SU-DHL-6 (cell line): ENCODE results near the gene TESMIN.

Experiments used
- H2AFZ ChIP-seq: fragments of 200-600 bp; sonication (generic); 2 replicates; pipeline ENCODE4 v1.6.1; 2014; ENCODE audit warnings: low read depth, mild to moderate bottlenecking, moderate library complexity, mixed read lengths, antibody characterized with exemption, low read length; ENCODE audit not compliant: severe bottlenecking
- H3F3A ChIP-seq: fragments of 200-600 bp; shearing (Covaris generic); 2 replicates; pipeline ENCODE4 v1.6.0; 2016; ENCODE audit warnings: antibody characterized with exemption, mild to moderate bottlenecking; ENCODE audit not compliant: insufficient read depth
- H3K27ac ChIP-seq: fragments of 200-600 bp; sonication (generic); 2 replicates; pipeline ENCODE4 v1.5.1; 2016; ENCODE audit warnings: low read depth, mild to moderate bottlenecking, low read length, moderate library complexity, mixed read lengths
- H3K27me3 ChIP-seq: fragments of 200-600 bp; sonication (generic), shearing (Covaris generic); 2 replicates; pipeline ENCODE4 v1.6.0; 2014; ENCODE audit warnings: mild to moderate bottlenecking, low read length
- H3K36me3 ChIP-seq: fragments of 200-600 bp; sonication (generic); 2 replicates; pipeline ENCODE4 v1.6.1; 2014; ENCODE audit warnings: mild to moderate bottlenecking, low read length, mixed read lengths
- H3K4me2 ChIP-seq: fragments of 300-600, 200-600 bp; shearing (Covaris generic), sonication (generic); 2 replicates; pipeline ENCODE4 v1.6.0; 2014; ENCODE audit warnings: low read length, low read depth, mild to moderate bottlenecking; ENCODE audit not compliant: poor library complexity, severe bottlenecking
- H3K4me3 ChIP-seq: fragments of 200-600 bp; sonication (generic); 2 replicates; pipeline ENCODE4 v1.5.1; 2014; ENCODE audit warnings: antibody characterized with exemption, low read length, mild to moderate bottlenecking, mixed read lengths; ENCODE audit not compliant: insufficient read depth, poor library complexity, severe bottlenecking
- H3K79me2 ChIP-seq: fragments of 200-600 bp; sonication (generic); 2 replicates; pipeline ENCODE4 v1.6.1; 2014; ENCODE audit warnings: mild to moderate bottlenecking, low read length, moderate library complexity; ENCODE audit not compliant: insufficient read depth
- H3K9ac ChIP-seq: fragments of 200-600 bp; sonication (generic); 2 replicates; pipeline ENCODE4 v1.7.0; 2014; ENCODE audit warnings: mild to moderate bottlenecking, low read length
- H3K9me2 ChIP-seq: fragments of 200-600 bp; sonication (generic); replicated peaks from 2 replicates; pipeline ENCODE4 v1.6.1; 2014; ENCODE audit warnings: low read length; ENCODE audit not compliant: insufficient read depth
- H3K9me3 ChIP-seq: fragments of 200-600 bp; sonication (generic); 2 replicates; pipeline ENCODE4 v1.6.1; 2014; ENCODE audit warnings: low read length, mixed read lengths; ENCODE audit not compliant: insufficient read depth
- H4K20me1 ChIP-seq: fragments of 200-600 bp; sonication (generic); 2 replicates; pipeline ENCODE4 v1.6.1; 2014; ENCODE audit warnings: low read depth, mild to moderate bottlenecking, antibody characterized with exemption, low read length, moderate library complexity, mixed read lengths
- CTCF ChIP-seq: fragments of 200-600 bp; sonication (generic); IDR thresholded peaks from one replicate; pipeline ENCODE4 v1.5.1; 2017; ENCODE audit warnings: antibody characterized with exemption, mild to moderate bottlenecking, low read length, moderate library complexity; ENCODE audit not compliant: insufficient read depth, poor library complexity, severe bottlenecking
- EZH2phosphoT487 ChIP-seq: fragments of 200-600 bp; sonication (generic), shearing (Covaris generic); conservative IDR thresholded peaks from 2 replicates; pipeline ENCODE4 v1.6.1; 2018; ENCODE audit warnings: mild to moderate bottlenecking, antibody characterized with exemption, low read length, moderate library complexity, mixed read lengths

The TESMIN gene

GRCh38 chr11:68721075-68721474 is 30.2 kb downstream of the TESMIN start:
- no peak overlapping the region for H3K27ac ChIP-seq
- no peak for TF ChIP-seq CTCF
- TF ChIP-seq EZH2phosphoT487 = no peak
- no peaks in the 10 kb centered on the region for H3K9me2 ChIP-seq
- no peak overlapping the region for H2AFZ ChIP-seq
- no peaks in the 10 kb centered on the region for H3K79me2 ChIP-seq
- no peak overlapping the region for H3K4me2 ChIP-seq
- no peaks in the 10 kb centered on the region for H4K20me1 ChIP-seq
- H3F3A ChIP-seq = no peaks in the 10 kb centered on the region
- H3K27me3 ChIP-seq = no peaks in the 10 kb centered on the region
- no peaks in the 10 kb centered on the region for H3K9me3 ChIP-seq
- no peak overlapping the region for H3K4me3 ChIP-seq
- no peak overlapping the region for H3K9ac ChIP-seq
- H3K36me3 ChIP-seq = no peaks in the 10 kb centered on the region

GRCh38 chr11:68715456-68716122 is 35.7 kb downstream of the TESMIN start:
- Histone ChIP-seq H3K27ac (no peak overlapping the region), H3K36me3 (no peaks in the 10 kb centered on the region), H3K27me3 (no peaks in the 10 kb centered on the region), H3K4me2 (no peak overlapping the region), H2AFZ (no peak overlapping the region), H3K9me2 (no peaks in the 10 kb centered on the region), H3K4me3 (no peak overlapping the region), H4K20me1 (no peaks in the 10 kb centered on the region), H3K9ac (no peak overlapping the region), H3F3A (no peaks in the 10 kb centered on the region), H3K9me3 (no peaks in the 10 kb centered on the region), H3K79me2 (no peaks in the 10 kb centered on the region)
- no peak for TF ChIP-seq CTCF
- TF ChIP-seq EZH2phosphoT487 = no peak

GRCh38 chr11:68714060-68714856 is 37.1 kb downstream of the TESMIN start:
- Histone ChIP-seq H3K27ac (no peak overlapping the region), H4K20me1 (no peaks in the 10 kb centered on the region), H3K36me3 (no peaks in the 10 kb centered on the region), H3K9me2 (no peaks in the 10 kb centered on the region), H3K4me3 (no peak overlapping the region), H3K9me3 (no peaks in the 10 kb centered on the region), H3K79me2 (no peaks in the 10 kb centered on the region), H3K4me2 (no peak overlapping the region), H2AFZ (no peak overlapping the region), H3K9ac (no peak overlapping the region), H3K27me3 (no peaks in the 10 kb centered on the region), H3F3A (no peaks in the 10 kb centered on the region)
- TF ChIP-seq CTCF = no peak
- no peak for TF ChIP-seq EZH2phosphoT487
